Esophagus squamous epithelium (tissue), 4 donors: Measurements from ENCODE around the gene FPR2.

Experiments used
- POLR2A ChIP-seq, 4 donors: fragments of 450-650 bp; IDR thresholded peaks; one replicate each; pipeline ENCODE4 v1.6.1; 2017; ENCODE audit warnings: antibody characterized with exemption in 4 of 4, mild to moderate bottlenecking in 4 of 4, moderate library complexity in 3 of 4
- TF ChIP-seq, protein P1 (sequence below), 6 experiments: fragments of 450-650 bp in 4 of 6; fragments of 200-600 bp in 2 of 6; sonication (generic) in 2 of 6; IDR thresholded peaks; one replicate each; pipeline ENCODE4 v1.5.1; 2016 to 2019; ENCODE audit warnings: antibody characterized with exemption in 6 of 6, mild to moderate bottlenecking in 4 of 6, moderate library complexity in 4 of 6

DNA sequence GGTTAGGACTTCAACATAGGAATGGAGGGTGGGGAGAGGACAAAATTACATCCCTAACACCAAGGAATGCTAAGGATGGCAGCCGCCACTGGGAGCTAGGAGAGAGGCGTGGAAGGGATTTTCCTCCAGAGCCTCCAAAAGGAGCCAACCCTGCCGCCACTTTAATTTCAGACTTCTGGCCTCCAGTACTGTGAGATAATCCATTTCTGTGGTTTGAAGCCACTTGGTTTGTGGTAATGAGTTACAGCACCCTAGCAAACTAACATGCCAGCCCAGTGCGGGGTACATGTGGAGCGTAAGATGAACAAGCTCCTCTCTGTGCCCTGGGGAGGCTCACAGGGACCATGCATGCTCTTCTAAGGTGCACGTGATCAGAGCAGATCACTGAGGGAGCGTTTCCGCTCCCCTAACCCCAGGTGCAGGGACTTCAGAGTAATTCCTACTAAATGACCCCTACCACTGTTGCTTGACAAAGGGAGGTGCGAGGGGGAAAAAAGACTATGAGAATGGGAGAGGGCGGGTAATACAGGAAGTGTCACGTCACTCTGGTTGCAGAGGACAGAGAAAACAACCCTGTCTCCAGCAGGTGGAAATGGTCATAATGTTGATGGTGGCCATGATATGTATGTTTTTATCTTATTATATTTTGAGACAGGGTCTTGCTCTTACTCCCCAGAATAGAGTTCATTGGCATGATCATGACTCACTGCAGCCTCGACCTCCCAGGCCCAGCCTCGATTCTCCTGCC lies 21.3 kb upstream of the FPR2 start:
- TF ChIP-seq, protein P1, sequence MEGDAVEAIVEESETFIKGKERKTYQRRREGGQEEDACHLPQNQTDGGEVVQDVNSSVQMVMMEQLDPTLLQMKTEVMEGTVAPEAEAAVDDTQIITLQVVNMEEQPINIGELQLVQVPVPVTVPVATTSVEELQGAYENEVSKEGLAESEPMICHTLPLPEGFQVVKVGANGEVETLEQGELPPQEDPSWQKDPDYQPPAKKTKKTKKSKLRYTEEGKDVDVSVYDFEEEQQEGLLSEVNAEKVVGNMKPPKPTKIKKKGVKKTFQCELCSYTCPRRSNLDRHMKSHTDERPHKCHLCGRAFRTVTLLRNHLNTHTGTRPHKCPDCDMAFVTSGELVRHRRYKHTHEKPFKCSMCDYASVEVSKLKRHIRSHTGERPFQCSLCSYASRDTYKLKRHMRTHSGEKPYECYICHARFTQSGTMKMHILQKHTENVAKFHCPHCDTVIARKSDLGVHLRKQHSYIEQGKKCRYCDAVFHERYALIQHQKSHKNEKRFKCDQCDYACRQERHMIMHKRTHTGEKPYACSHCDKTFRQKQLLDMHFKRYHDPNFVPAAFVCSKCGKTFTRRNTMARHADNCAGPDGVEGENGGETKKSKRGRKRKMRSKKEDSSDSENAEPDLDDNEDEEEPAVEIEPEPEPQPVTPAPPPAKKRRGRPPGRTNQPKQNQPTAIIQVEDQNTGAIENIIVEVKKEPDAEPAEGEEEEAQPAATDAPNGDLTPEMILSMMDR (IDR thresholded peaks at IDR 0.05): no peak
- TF ChIP-seq POLR2A (IDR thresholded peaks at IDR 0.05): no peak
